ENCODE measurements around the gene FAM107B.

The FAM107B gene

DNA sequence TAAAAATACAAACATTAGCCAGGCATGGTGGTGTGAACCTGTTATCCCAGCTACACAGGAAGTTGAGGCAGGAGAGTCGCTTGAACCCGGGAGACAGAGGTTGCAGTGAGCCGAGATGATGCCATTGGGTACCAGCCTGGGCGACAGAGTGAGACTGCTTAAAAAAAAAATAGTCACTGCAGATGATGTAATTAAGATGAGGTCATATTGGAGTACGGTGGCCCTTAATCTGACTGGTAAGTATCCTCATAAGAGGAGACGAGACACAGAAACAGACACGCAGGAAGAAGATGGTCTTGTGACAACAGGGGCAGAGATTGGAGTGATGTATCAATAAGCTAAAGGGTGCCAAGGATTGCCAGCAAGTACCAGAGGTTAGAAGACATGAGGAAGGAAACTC, 156.0 kb downstream of the FAM107B start:
- no peak for DNase-seq

DNA sequence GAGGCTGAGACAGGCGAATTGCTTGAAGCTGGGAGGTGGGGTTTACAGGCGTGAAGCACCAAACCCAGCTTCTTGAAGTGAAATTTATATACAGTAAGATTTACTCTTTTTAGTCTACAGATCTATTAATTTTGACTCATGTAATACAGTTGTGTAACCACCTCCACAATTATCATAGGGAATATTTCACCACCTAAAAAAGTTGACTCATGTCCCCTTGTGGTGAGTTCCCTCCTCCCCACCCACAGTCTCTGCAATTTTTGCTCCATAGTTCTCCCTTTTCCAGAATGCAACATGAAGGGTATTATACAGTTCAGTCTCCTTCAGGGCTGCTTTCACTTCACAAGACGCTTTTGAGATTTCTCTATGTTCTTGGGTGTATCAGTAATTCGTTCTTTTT, 156.8 kb downstream of the FAM107B start:
- DNase-seq = no peak

DNA sequence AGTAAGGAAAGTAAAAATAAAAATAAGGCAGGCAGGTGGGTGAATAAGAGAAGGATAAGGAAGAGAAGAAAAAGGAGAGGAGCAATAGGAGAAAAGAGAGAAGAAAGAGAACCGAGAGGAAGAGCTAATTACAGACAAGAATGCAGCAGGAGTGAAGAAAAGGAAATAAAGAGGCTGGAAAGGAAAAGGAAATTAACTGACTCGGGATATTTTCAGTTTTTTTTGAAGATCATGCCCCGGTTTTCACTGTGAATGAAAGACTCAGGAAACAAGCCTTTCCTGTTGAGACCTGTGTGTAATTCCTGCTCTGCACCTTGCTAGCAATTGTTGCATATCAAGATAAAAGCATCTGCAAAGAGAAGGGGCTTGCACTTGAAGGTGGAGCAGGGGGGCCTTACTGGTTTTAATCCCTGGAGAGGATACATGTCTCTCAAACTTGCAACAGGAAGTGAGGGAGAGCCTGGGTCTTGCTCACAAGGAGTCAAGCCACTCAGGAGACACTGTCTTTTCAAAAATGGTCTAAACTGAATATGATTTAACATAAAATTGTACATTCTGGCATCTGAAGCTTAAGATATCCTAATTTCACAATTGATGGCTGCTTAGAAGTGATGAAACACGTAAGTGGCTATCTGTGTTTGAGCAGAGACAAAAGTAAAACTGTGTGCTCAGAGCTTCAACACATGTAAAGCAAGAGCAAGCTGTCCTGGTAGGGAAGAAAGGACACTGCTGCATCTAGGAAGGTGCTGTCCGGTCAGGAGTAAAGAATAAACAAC, 157.6 kb downstream of the FAM107B start:
- no peak for DNase-seq

GRCh38 chr10:14616465-14616864, 158.2 kb downstream of the FAM107B start:
- DNase-seq = no peak

DNA sequence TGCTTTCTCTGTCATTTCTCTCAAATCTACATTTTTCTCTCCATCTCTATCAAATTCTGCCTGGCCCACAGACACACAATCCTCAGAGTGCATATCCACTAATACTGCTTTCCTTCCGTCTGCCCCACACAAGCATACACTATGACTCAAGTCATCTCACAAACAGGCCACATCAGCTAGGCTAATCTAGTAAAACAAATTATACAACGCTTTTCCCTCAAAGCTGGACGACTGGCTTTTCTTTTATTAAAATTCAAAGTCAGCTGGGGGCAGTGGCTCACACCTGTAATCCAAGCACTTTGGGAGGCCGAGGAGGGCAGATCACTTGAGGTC, 161.1 kb downstream of the FAM107B start:
- no peak for DNase-seq

DNA sequence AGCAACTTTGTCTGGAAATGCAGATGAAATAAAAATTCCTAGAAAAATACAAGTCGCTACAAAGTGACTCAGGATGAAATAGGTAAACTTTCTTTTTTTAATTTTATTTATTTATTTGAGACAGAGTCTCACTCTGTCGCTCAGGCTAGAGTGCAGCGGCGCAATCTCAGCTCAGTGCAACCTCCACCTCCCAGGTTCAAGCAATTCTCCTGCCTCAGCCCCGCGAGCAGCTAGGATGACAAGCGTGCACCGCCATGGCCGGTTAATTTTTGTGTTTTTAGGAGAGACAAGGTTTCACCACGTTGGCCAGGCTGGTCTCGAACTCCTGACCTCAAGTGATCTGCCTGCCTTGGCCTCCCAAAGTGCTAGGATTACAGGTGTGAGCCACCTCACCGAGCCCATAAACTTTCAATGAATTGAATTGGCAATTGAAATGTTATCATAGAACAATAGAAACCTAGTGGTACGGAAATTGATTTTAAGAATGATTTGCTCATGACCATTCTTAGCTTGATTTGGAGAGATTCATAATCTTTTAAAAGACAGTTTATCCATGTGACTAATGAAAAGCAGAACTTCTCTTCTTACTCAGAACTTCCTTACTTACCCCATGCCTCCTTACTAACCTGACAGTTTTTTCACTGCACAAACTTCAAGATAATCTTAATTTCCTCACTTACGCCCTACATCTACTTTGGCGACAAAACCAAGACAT, 161.7 kb downstream of the FAM107B start:
- no peak for DNase-seq

GRCh38 chr10:14611968-14612693, 162.6 kb downstream of the FAM107B start:
- DNase-seq = no peak

DNA sequence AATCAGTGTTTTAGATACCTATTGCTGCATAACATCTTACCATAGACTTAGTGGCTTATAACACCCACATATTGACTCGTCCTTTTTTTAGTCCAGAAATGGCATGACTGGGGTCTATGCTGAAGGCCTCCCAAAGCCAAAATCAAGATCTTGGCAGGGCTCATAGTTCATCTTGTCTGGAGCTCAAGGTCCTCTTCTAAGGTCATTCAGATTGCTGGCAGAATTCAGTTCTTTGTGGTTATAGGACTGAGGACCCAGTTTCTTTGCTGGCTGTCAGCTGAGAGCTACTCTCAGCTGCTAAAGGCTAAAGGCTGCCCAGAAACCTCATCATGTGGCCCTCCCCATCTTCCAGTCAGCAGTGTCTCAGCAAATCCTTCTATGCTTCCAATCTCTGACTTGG, 165.5 kb downstream of the FAM107B start:
- DNase-seq = no peak

GRCh38 chr10:14608381-14609001, 166.2 kb downstream of the FAM107B start:
- no peak for DNase-seq

DNA sequence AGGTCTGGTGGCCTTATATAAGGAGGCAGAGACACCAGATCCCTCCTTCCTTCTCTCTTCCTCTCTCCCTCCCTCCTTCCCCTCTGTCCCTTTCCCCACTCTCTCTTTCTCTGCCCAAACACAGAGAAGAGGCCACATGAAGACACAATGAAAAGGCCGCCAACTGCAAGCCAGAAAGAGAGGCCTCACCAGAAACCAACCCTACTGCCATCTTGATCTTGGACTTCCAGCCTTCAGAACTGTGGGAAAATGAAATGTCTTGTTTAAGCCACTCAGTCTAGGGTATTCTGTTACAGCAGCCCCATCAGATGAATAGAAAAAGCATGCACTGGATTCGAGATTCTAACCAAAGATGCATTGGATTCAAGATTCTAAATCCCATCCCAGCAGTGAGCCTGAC, 168.1 kb downstream of the FAM107B start:
- no peak for DNase-seq

DNA sequence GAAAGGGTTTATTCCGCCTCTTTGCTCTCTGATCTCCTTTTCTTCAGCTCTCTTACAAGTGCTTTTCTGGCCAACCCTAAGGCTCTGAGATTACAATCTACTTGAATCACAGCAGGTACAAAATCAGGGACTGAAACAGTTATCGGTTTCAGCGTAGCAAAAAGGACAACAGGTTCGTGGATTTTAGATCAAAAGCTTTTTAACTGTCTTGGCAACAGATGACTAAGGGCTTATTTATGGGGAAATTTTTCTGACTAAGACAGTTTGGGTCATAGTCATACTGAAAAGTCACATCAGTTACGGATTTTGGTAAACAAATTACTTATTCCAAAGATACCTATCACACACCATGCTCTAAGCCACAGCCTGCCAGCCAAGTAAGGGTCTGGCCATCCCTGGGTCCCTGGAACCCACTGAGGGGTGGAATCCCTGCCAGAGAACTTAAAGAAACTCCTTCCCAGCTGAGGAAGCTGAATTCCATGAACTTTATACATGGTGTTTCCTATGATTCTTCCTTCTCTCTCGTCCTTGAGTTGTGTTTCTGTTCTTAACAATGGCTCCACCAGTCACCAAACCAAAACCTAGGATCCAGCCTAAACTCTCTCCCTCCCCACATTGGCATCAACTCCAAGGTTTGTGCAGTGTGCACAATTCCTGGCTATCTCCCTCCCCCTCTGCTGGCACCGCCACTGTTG, 169.3 kb downstream of the FAM107B start:
- DNase-seq = no peak

- peak; percentile 75 for DNase-seq
These were observed 170.2 kb downstream of the FAM107B start for GRCh38 chr10:14604181-14605142.

- DNase-seq = no peak
These were observed 171.1 kb downstream of the FAM107B start for GRCh38 chr10:14603534-14604102.

GRCh38 chr10:14602807-14603533, 171.7 kb downstream of the FAM107B start:
- no peak for DNase-seq

- DNase-seq = peak; percentile 64
These were observed 172.6 kb downstream of the FAM107B start for GRCh38 chr10:14601872-14602725.

- no peak for DNase-seq
These were observed 173.4 kb downstream of the FAM107B start for GRCh38 chr10:14601326-14601725.

DNA sequence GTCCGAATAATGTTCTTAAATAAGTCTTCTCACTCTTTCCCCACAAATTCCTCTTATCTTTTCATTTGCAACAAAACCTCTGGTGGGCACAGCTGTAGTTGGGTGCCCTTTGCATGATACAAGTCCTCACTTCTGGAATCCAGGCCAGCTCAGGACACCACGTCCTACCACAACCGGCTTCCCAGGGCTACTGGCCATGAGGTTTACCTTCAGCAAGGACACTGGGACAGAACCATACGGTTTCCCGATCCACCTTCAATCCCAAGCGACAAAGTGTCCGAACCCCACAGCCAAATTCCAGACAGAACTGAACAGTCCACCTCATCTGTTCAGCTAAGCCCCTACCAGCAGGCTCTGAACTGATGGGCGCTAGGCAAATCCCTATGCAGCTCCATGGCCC, 174.6 kb downstream of the FAM107B start:
- DNase-seq = no peak

DNA sequence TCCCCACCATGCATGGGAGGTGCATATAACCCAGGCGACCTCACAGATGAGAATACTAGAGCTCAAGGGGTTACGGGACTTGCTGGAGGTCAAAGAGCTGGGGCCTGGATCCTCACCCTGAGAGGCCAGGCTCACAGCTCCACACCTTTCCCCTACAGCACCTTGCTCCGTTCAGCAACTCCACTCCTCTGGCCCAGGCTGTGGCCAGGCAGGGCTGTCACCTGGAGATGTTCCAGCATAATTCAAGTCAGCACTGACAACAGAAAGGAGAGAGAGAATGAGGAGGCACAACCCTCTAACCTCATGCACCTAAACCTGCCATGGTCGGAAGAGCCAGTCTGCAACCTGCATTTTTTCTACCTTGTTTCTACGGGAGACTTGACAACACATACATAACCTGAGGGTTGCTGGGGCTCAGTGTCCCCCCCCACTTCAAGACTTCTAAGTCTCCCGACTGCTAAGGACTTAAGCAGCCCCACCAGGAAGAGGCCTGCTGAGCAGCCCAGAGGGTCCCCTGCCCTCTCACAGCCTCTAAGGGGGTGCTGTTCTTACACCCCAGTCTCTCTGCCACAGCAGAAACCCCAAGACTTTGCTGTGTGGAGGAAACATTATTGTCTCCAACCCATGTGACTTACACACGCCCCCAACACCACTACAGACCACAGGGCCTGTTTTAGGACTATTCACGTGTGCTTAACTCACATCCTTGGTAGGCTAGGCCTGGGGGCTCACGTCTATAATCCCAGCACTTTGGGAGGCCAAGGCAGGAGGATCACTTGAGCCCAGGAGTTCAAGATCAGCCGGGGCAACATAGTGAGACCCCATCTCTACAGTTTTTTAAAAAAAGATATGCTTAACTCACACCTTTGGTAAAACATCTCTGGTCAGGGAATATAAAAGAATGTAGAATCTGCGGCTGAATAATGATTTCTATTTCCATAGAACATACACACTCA, 175.6 kb downstream of the FAM107B start:
- no peak for DNase-seq
